GM21367 (cell line): Measurements from ENCODE around the gene CCDC57.

Experiments
- ATAC-seq: cut with Tn5 transposase; IDR thresholded peaks from one replicate; pipeline ENCODE4 v1.9.1; 2021; ENCODE audit not compliant: unreplicated experiment

CCDC57 gene

DNA sequence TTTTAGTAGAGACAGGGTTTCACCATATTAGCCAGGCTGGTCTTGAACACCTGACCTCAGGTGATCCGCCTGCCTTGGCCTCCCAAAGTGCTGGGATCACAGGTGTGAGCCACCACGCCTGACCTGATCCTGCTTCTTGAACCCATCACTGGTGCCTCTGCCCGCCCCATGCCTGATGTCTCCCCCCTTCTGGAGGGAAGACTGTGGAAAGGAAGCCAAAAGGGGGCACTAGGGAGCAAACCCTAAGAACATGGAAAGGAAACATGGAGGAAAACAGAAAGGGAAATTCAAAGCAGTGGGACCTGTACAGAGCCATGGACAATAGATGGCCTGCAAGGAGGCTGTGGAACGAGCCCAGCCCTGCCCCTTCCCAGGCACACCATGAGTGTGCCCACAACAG lies 83.5 kb downstream of the CCDC57 start:
- ATAC-seq: no peak

DNA sequence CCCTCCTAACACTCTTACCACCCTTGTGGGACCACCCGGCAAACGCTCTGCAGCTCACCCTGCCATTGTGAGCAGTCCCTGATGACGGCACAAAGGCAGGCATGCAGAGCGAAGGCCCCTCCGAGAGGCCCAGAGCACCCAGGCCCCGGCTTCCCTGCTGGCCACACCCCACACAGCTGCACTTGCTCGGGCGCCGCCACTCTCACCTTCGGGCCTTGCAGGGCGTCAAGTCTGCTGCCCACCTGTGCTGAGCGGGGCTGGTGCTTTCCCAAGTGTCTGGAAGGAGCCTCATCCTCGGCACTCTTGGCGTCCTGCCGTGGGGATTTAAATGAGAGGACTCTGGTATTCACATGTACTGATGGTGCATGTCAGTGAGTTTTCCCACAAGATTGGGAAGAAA lies 84.4 kb downstream of the CCDC57 start:
- ATAC-seq: no peak

DNA sequence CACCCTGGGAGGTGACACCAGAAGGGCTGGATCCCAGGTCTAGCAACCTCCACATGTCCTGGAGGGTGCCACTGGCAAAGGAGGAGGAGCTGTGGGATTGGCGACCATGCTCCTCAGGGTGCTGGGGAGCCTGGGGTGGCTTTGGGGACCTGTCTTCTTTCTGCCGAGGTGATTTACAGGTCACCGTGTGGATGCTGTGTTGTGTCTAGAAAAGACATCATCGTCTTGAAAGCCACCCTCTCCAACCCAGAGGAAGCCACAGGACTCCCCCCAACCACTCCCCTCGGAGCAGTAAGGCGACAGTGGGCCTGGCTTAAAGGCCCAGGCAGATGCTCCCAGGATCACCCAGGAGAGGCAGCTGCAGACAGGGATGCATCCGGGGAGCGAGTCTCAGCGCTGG lies 84.9 kb downstream of the CCDC57 start:
- no peak for ATAC-seq

DNA sequence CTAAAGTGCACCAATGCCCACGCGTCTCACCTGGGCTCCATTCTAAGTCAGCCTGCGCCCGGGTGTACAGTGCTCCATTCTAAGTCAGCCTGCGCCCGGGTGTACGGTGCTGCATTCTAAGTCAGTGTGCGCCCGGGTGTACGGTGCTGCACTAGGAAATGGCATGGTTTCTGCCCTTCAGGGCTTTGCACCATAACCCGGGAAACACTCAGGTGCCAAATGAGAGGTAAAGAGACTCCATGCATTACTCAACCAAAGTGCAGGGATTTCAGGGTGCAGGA lies 85.4 kb downstream of the CCDC57 start:
- ATAC-seq: no peak

- ATAC-seq: no peak
Measured at GRCh38 chr17:82126556-82127314, 85.9 kb downstream of the CCDC57 start.

- ATAC-seq: no peak
Measured at GRCh38 chr17:82124101-82124500, 88.5 kb downstream of the CCDC57 start.

DNA sequence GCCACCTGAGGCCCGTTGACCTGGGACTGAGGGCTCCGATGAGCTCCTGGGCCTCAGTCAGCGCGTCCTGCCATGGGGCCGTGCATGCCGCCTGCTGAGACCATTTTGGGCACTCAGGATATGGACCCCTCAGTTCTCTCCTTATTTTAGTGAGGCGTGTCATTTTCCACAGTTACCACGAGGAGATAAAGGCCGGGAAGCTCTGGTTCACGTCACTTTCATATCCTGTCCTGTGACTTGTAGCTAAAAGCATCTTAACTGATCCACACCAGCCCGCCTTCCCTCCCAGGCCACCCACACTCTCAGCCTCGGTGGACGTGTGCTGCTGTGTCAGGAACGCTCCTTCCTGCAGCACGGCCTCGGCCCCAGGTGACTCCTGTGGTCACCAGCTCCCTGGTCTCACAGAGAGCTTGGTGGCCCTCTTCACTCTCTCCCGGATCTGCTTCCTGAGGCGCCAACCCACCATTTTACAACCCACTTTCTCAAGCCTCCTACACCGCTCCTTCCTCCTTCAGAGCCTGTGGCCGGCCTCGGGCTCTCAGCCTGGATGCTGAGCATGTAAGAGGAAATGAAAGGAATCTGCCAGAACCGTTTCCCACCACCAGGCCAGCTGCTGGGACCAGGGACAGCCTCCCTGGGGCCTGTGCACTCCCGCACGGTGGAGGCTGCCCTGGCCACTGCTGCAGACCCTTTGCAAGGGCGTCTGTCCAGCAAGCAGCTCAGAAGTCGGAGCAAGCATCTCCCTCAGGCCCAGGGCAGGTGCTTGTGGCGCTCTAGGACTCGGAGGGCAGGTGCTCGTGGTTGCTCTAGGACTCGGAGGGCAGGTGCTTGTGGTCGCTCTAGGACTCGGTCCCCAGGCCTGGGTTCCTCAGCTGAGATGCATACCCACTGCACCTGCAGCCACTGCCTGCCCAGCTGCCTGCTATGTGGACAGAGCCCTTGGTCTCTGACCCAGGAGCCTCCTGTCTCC lies 90.7 kb downstream of the CCDC57 start:
- no peak for ATAC-seq

GRCh38 chr17:82121246-82121645 lies 91.4 kb downstream of the CCDC57 start:
- no peak for ATAC-seq

DNA sequence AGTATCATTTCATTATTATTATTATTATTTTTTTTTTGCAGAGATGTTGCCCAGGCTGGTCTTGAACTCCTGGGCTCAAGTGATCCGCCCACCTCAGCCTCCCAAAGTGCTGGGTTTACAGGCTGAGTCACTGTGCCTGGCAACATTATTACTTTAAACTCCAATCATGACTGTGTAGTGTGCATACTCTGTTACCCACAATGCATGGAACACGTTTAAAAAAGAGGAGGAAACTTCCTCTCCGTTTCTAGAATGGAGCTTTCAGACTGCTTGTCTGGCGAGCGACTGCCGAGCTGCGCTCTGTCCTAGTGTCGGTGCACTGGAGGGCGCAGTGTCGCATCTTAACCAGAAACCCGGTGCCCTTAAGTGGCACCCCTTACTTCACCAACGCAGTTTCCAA lies 92.5 kb downstream of the CCDC57 start:
- ATAC-seq: no peak

GRCh38 chr17:82118815-82119380 lies 93.7 kb downstream of the CCDC57 start:
- no peak for ATAC-seq

DNA sequence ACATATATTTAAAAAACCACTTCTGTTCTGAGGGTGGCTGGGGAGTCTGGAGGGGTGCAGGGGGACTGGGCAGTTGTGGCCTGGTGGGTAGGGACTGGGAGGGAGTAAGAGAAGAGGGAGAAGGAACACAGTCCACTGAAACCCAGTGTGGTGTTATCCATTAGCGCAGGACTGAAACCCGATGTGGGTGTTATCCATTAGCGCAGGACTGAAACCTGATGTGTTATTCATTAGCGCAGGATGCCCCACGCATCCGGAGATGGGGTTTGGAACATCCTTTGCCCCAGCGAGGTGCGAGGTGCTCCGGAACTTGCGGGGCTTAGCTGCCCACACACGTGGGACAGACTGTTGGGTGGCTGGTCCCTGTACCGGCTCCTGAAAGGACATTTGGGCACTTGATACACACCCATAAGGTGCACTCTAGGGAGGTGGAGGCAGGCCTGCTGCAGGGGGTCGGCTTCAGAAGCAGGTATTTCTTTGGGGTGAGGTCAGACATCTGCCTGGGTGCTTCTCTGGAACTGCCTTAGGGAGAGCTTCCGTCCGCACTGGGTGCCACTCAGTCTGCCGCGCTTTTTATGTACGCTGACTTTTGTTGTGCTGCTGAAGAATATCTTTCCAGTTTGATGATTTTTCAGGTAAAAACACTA lies 94.4 kb downstream of the CCDC57 start:
- ATAC-seq: no peak

- no peak for ATAC-seq
Measured at GRCh38 chr17:82117139-82118090, 95.2 kb downstream of the CCDC57 start.

DNA sequence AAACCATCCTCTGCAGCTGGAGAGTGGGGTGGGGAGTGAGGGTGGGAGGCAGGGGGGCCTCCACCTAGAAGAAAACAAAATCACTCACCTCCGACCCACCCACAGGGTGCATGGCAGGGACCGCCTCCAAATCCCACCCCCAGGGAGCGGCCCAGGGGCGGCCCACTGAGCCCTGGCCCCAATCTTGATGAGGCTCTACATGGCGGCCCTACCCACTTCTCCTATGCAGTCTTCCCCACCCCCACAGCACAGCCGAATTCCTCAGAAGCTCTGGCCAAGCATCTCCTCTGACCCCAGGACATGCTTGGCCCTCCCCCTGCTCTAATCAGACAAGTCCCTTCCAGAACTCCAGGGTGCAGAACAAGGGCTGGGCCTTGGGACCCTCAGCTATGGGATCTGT lies 96.4 kb downstream of the CCDC57 start:
- ATAC-seq: no peak

GRCh38 chr17:82114872-82115271 lies 97.8 kb downstream of the CCDC57 start:
- no peak for ATAC-seq

- no peak for ATAC-seq
Measured at GRCh38 chr17:82114447-82114846, 98.2 kb downstream of the CCDC57 start.

DNA sequence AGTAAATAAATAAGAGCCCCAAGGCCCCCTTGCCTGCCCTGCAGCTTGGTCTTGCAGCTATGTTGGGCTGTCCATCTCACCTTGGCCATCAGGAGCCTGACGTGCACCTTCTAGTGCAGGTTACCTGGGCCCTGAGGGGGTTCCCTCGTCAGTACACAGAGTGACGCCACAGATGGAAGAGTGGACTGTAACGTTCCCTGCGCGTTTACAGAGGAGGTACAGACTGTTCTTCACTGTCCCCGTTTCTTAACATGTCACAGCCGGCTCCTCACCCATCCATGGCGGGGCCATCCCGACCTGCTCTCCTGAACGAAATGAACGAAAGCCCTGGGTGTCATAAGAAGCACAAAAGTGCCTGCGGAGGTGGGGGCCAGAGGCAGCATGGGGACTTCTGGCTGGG lies 98.7 kb downstream of the CCDC57 start:
- ATAC-seq: no peak

GRCh38 chr17:82113422-82113821 lies 99.2 kb downstream of the CCDC57 start:
- ATAC-seq: no peak

- no peak for ATAC-seq
Measured at GRCh38 chr17:82112914-82113311, 99.7 kb downstream of the CCDC57 start.

GRCh38 chr17:82112181-82112913 lies 100.3 kb downstream of the CCDC57 start:
- ATAC-seq: no peak

DNA sequence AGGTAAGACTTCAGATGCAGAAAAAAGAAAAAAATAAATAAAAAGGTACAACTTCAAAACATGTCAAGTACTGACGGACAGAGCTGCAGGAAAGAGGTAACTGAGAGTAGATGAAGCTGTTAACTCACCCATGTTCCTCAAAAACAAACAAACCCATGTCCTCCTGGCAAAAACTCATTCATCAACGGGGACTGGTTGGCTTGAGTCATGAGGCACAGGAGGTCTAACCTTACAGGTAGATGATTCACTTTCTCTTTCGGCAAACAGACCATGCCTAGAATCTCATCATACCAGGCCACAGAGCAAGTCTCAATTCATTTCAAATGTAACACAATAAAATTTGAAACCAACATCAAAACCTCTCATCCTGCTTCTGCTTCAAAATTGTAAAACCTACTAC lies 102.3 kb downstream of the CCDC57 start:
- ATAC-seq: no peak
